Activated naive CD4-positive, alpha-beta T cell treated with anti-CD3 and anti-CD28 coated beads for 36 hours (primary cell): ENCODE results near the gene HDAC11. TPM values are rescaled to one million over a fixed set of nuclear protein-coding genes. Genes with fewer than 3 reads are reported as not detected.

ENCODE experiments used
- CTCF ChIA-PET: fragments of 350-600 bp; sonication (Branson Sonifier 250); formaldehyde crosslinking; loops from one replicate; lab custom pipeline; 2021; ENCODE audit warnings: antibody characterized with exemption; lab: Charles Lee
- DNase-seq: peaks from one replicate; pipeline ENCODE4 v3.0.0-alpha.2; 2020
- H3K27ac Mint-ChIP-seq: one replicate; pipeline ENCODE4 v1.8.0; 2021; ENCODE audit warnings: mild to moderate bottlenecking, mixed read lengths
- H3K27me3 Mint-ChIP-seq: one replicate; pipeline ENCODE4 v1.8.0; 2021; ENCODE audit warnings: low read depth, mixed read lengths
- H3K36me3 Mint-ChIP-seq: one replicate; pipeline ENCODE4 v1.8.0; 2021; ENCODE audit warnings: low read depth, mixed read lengths
- H3K4me1 Mint-ChIP-seq: one replicate; pipeline ENCODE4 v1.8.0; 2021; ENCODE audit warnings: low read depth, mixed read lengths
- H3K4me3 Mint-ChIP-seq: one replicate; pipeline ENCODE4 v1.8.0; 2021; ENCODE audit warnings: mild to moderate bottlenecking, moderate library complexity, mixed read lengths
- H3K9me3 Mint-ChIP-seq: one replicate; pipeline ENCODE4 v1.8.0; 2021; ENCODE audit warnings: mixed read lengths
- intact Hi-C: fragments of 100-400 bp; cut with micrococcal nuclease; formaldehyde crosslinking; loops from one replicate; pipeline ENCODE4 v1.15.1; 2023
- total RNA-seq, 2 experiments: library from RNA; stranded (reverse); gene quantifications; one replicate each; pipeline ENCODE4 v1.2.3, GENCODE V29; 2021

The HDAC11 gene
- total RNA-seq, 2 experiments from 2014 or later = 1.6 to 2.4 TPM

GRCh38 chr3:13543253-13543652 lies 63.1 kb downstream of the HDAC11 start:
- H3K4me1 Mint-ChIP-seq = peaks cover 19% of the 10 kb centered on the region

GRCh38 chr3:13544293-13544831 lies 64.3 kb downstream of the HDAC11 start:
- Mint-ChIP-seq H3K36me3 (no peaks in the 10 kb centered on the region), H3K4me1 (peaks cover 22% of the 10 kb centered on the region), H3K9me3 (peaks cover 6% of the 10 kb centered on the region), H3K27ac (no peak overlapping the region), H3K27me3 (peaks cover 22% of the 10 kb centered on the region), H3K4me3 (no peak overlapping the region)
- CTCF ChIA-PET = interaction anchor here (0.7 to 2.4 kb wide), 4 partner anchors 48 to 121 kb away, joined by 3 to 9 read pairs (median 4); no protein-coding TSS in a partner anchor
- peak; percentile 61 for DNase-seq
- intact Hi-C loops = loop anchor here (5.0 kb wide), 1 partner anchor 103 kb away; no protein-coding TSS in a partner anchor

More at GRCh38 chr3:13543253-13543652, 63.1 kb downstream of the HDAC11 start:
- Mint-ChIP-seq H3K36me3 (no peaks in the 10 kb centered on the region), H3K27ac (no peak overlapping the region), H3K4me3 (no peak overlapping the region), H3K27me3 (peaks cover 19% of the 10 kb centered on the region), H3K9me3 (peaks cover 6% of the 10 kb centered on the region)
- no peak for DNase-seq
- intact Hi-C loops = loop anchor here (5.0 kb wide), 1 partner anchor 104 kb away; no protein-coding TSS in a partner anchor
- CTCF ChIA-PET = interaction anchor here (1.2 kb wide), 1 partner anchor 112 kb away, joined by 3 read pairs; no protein-coding TSS in a partner anchor

GRCh38 chr3:13544951-13545651 lies 65.0 kb downstream of the HDAC11 start:
- no peaks in the 10 kb centered on the region for H3K36me3 Mint-ChIP-seq
- intact Hi-C loops = loop anchor here (5.0 kb wide), 2 partner anchors 43 to 102 kb away; no protein-coding TSS in a partner anchor
- H3K4me1 Mint-ChIP-seq = peaks cover 27% of the 10 kb centered on the region
- no peak for DNase-seq
- CTCF ChIA-PET = interaction anchor here (1.7 to 2.4 kb wide), 2 partner anchors 49 to 103 kb away, joined by 6 to 9 read pairs; no protein-coding TSS in a partner anchor
- peaks cover 29% of the 10 kb centered on the region for H3K27me3 Mint-ChIP-seq
- H3K4me3 Mint-ChIP-seq = no peak overlapping the region
- H3K9me3 Mint-ChIP-seq = peaks cover 6% of the 10 kb centered on the region
- H3K27ac Mint-ChIP-seq = no peak overlapping the region

GRCh38 chr3:13545952-13546454 lies 65.9 kb downstream of the HDAC11 start:
- H3K27me3 Mint-ChIP-seq = peaks cover 29% of the 10 kb centered on the region
- CTCF ChIA-PET = interaction anchor here (2.4 kb wide), 1 partner anchor 102 kb away, joined by 9 read pairs; no protein-coding TSS in a partner anchor
- intact Hi-C loops = loop anchor here (5.0 kb wide), 1 partner anchor 44 kb away; no protein-coding TSS in a partner anchor

GRCh38 chr3:13546667-13547171 lies 66.6 kb downstream of the HDAC11 start:
- H3K4me3 Mint-ChIP-seq = no peak overlapping the region
- no peak for DNase-seq
- H3K27me3 Mint-ChIP-seq = peaks cover 29% of the 10 kb centered on the region
- H3K36me3 Mint-ChIP-seq = no peaks in the 10 kb centered on the region
- H3K27ac Mint-ChIP-seq = no peak overlapping the region
- H3K4me1 Mint-ChIP-seq = peaks cover 27% of the 10 kb centered on the region
- CTCF ChIA-PET = no interaction called here
- H3K9me3 Mint-ChIP-seq = peaks cover 2% of the 10 kb centered on the region
- intact Hi-C loops = loop anchor here (5.0 kb wide), 1 partner anchor 44 kb away; no protein-coding TSS in a partner anchor

More at GRCh38 chr3:13545952-13546454, 65.9 kb downstream of the HDAC11 start:
- Mint-ChIP-seq H3K9me3 (peaks cover 4% of the 10 kb centered on the region), H3K36me3 (no peaks in the 10 kb centered on the region), H3K4me1 (peaks cover 27% of the 10 kb centered on the region), H3K27ac (no peak overlapping the region), H3K4me3 (no peak overlapping the region)
- DNase-seq = no peak

GRCh38 chr3:13547591-13548371 lies 67.7 kb downstream of the HDAC11 start:
- Mint-ChIP-seq H3K9me3 (no peaks in the 10 kb centered on the region), H3K4me1 (peaks cover 27% of the 10 kb centered on the region), H3K4me3 (peak overlapping the region; percentile 0), H3K27me3 (peaks cover 34% of the 10 kb centered on the region), H3K27ac (no peak overlapping the region), H3K36me3 (no peaks in the 10 kb centered on the region)
- CTCF ChIA-PET = no interaction called here
- no peak for DNase-seq
- intact Hi-C loops = loop anchor here (5.0 kb wide), 1 partner anchor 45 kb away; no protein-coding TSS in a partner anchor

- Mint-ChIP-seq H3K27me3 (peaks cover 37% of the 10 kb centered on the region), H3K4me1 (peaks cover 25% of the 10 kb centered on the region), H3K36me3 (no peaks in the 10 kb centered on the region), H3K27ac (no peak within 1 kb of the TSS), H3K9me3 (no peaks in the 10 kb centered on the region), H3K4me3 (peak within 1 kb of the TSS; percentile 36)
- CTCF ChIA-PET = no interaction called here
- no peak for DNase-seq
- intact Hi-C loops = loop anchor here (5.0 kb wide), 1 partner anchor 47 kb away; no protein-coding TSS in a partner anchor
These were observed 68.9 kb downstream of the HDAC11 start, which contains the start of gene FBLN2 for GRCh38 chr3:13548696-13549622. Gene FBLN2 (plus strand): TSS chr3:13549125. CDS start chr3:13570356, 21,231 bp downstream.

GRCh38 chr3:13549623-13550422 lies 69.7 kb downstream of the HDAC11 start:
- H3K27ac Mint-ChIP-seq = no peak overlapping the region

GRCh38 chr3:13550423-13550690 lies 70.3 kb downstream of the HDAC11 start:
- DNase-seq = no peak
- Mint-ChIP-seq H3K27me3 (peaks cover 31% of the 10 kb centered on the region), H3K4me3 (no peak overlapping the region), H3K27ac (no peak overlapping the region), H3K4me1 (peaks cover 11% of the 10 kb centered on the region), H3K36me3 (no peaks in the 10 kb centered on the region), H3K9me3 (no peaks in the 10 kb centered on the region)
- intact Hi-C loops = no loop called here
- CTCF ChIA-PET = no interaction called here

More at GRCh38 chr3:13549623-13550422, 69.7 kb downstream of the HDAC11 start:
- H3K9me3 Mint-ChIP-seq = no peaks in the 10 kb centered on the region
- peak overlapping the region; percentile 36 for H3K4me3 Mint-ChIP-seq
- DNase-seq = peak; percentile 11
- H3K36me3 Mint-ChIP-seq = no peaks in the 10 kb centered on the region
- peaks cover 17% of the 10 kb centered on the region for H3K4me1 Mint-ChIP-seq
- CTCF ChIA-PET = no interaction called here
- H3K27me3 Mint-ChIP-seq = peaks cover 36% of the 10 kb centered on the region
- intact Hi-C loops = loop anchor here (5.0 kb wide), 1 partner anchor 48 kb away; no protein-coding TSS in a partner anchor

- CTCF ChIA-PET = no interaction called here
- Mint-ChIP-seq H3K27me3 (peaks cover 29% of the 10 kb centered on the region), H3K4me3 (no peak overlapping the region), H3K9me3 (no peaks in the 10 kb centered on the region), H3K36me3 (no peaks in the 10 kb centered on the region), H3K27ac (no peak overlapping the region), H3K4me1 (peaks cover 10% of the 10 kb centered on the region)
- intact Hi-C loops = no loop called here
- DNase-seq = no peak
These were observed 70.8 kb downstream of the HDAC11 start for GRCh38 chr3:13550791-13551360.
